HG03097 (cell line): ENCODE data around the gene SDHAF4.
"Not testable (repeated sequence)": the region's sequence is repeated elsewhere in the genome, so short reads cannot be mapped to it uniquely, and the experiment has no call there.

Experiments used
- ATAC-seq: cut with Tn5 transposase; IDR thresholded peaks from one replicate; pipeline ENCODE4 v1.9.1; 2021; ENCODE audit not compliant: unreplicated experiment, low FRiP score

Gene SDHAF4

DNA sequence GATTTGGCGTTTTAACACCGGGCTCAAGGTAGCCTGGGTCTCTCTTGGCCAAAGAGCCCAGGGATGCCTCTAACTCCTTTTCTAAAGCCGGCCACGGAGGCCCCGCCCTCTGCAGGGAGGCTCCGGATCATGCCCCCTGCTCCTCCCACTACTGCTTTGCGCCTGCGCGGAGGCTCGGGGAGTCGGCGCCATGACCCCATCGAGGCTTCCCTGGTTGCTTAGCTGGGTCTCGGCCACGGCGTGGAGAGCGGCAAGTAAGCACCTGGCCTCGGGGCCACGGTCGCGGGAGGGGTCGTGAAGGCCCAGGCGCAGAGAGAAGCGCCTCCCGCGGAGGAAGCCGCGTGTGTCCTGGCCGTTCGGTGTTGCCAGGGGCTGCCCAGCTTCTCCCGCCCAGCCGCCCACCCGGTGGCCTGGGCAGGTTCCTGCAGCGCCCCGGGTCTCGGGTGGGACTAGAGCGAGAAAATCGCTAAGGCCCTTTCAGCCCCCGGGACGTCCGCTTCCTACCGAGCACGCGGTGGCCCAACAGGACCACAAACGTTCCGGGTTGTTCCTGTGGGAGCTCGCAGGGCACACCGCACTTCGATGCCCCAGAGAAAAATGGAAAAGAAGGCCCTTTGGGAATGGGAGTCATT is at the start of gene SDHAF4:
TSS of gene SDHAF4 (plus strand) at position 180 of the 632 bp plus-strand sequence. CDS start at position 191, 11 bp downstream.
- ATAC-seq: peak; percentile 98

DNA sequence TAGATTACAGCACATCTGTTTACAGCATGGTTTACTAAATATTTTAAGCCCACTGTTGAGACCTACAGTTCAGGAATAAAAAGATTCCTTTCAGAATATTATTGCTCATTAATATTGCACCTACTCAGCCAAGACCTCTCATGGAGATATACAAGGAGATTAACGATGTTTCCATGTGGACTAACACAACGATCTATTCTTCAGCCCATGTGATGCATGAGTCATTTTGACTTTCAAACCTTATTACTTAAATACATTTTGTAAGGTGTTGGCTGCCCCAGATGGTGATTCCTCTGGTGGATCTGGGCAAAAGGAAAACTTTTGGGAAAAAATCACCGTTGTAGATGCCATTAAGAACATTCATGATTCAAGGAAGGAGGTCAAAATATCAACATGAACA is 48.0 kb upstream of the SDHAF4 start:
- ATAC-seq: no peak

DNA sequence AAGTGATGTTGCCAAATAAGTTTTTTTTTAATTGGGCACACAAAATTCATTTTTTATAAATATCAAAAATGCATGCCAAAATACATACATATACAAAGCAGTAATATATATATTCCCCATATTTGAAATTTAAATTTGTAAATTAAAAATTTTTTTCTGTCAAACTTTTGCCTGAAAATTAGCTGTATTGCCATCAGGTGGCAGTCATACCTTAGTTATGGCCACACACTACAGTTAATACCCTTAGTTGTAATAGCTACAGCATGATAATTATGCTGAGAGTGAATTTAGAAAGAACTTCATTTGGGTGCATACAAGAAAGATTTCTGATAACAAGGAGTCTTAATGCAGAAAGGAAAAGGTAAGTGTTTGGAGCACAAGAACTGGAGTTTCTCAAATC is 46.2 kb upstream of the SDHAF4 start:
- no peak for ATAC-seq

DNA sequence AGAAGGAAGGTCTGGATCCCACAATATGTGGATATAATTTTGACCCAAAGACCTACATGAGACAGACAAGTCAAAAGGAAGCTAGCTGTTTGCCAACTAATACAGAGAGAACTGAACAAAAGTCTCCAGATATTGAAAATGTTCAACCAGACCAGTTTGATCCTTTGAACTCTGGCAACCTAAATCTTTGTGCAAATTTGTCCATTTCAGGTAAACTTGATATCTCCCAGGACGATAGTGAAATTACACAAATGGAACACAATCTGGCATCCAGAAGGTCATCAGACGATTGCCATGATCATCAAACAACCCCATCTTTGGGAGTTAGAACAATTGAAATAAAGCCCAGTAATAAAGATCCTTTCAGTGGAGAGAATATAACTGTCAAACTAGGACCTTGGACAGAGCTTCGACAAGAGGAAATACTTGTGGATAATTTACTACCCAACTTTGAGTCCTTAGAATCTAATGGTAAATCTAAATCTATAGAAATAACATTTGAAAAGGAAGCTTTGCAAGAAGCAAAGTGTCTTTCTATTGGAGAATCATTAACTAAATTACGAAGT is 41.9 kb upstream of the SDHAF4 start:
- no peak for ATAC-seq

- no peak for ATAC-seq
These were observed 39.5 kb upstream of the SDHAF4 start for GRCh38 chr6:70527071-70527737.

DNA sequence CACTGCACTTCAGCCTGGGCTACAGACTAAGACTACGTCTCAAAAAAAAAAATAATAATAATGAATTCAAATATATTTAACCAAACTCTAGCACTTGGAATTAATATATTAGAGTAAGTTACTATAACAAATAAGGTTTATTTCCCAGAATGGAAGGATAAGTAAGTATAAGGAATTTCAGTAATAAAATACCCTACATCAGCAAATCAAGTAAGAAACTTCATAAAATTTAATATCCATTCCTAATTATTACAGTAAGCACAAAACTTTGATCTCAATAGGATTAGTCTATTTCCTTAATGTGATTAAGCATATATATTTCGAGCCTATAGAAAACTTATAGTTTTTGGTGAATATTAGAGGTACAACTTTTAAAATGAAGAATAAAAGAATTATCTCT is 36.7 kb upstream of the SDHAF4 start:
- ATAC-seq: no peak

GRCh38 chr6:70531133-70531532 is 35.6 kb upstream of the SDHAF4 start:
- ATAC-seq: no peak

GRCh38 chr6:70537266-70537665 is 29.5 kb upstream of the SDHAF4 start:
- ATAC-seq: no peak

- ATAC-seq: peak; percentile 54
These were observed 28.4 kb upstream of the SDHAF4 start for GRCh38 chr6:70538376-70538775.

DNA sequence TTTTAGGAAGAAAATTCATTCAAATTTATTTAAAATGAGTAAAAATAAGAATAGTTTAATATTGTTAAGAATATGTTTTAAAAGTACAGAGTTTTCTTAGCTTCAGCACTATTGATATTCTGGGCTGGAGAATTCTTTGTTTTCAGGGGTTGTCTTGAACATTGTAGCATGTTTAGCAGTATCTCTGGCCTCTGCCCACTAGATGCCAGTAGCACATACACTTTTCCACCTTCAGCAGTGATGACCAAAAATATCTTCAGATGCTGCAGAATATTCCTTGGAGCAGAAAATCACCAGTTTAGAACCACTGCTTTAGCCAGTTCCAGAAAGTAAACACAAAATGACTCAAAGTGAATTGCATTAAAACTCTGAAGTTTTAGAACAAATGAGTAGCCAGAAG is 19.4 kb upstream of the SDHAF4 start:
- ATAC-seq: no peak

DNA sequence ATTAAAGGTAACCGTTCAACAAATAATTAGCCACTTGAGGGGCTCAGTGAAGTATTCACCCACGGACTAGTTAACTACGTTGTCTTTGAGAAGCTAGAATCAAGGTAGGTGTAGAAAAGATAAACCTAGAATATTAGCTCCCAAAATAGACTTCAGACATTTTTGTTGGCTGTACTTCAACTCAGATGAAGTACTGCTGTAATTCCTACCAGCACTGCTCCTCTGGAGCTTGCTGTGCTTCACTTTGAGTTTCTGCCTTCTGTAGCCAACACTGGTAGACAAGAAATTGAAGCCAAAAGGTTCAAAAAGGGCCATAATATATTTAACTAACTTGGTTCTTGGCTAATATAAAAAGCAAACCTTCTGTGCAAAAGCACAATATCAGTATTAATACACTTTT is 18.8 kb upstream of the SDHAF4 start:
- ATAC-seq: no peak

GRCh38 chr6:70549327-70549726 is 17.4 kb upstream of the SDHAF4 start:
- ATAC-seq: no peak

DNA sequence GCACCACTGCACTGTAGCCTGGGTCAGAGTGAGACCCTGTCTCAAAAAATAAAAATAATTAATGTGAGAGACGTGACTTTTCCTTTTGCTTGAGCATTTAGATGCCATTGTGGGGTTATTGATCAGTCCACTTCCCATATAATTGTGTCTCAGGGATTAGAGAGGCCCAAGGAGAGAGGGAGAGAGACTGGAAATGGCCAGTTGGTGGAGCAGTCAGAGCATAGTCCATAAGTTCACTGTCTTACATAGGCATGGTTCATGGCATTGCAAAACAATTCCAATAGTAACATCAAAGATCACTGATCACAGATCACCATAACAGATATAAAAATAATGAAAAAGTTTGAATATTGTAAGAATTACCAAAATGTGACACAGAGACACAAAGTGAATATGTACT is 15.2 kb upstream of the SDHAF4 start:
- no peak for ATAC-seq

DNA sequence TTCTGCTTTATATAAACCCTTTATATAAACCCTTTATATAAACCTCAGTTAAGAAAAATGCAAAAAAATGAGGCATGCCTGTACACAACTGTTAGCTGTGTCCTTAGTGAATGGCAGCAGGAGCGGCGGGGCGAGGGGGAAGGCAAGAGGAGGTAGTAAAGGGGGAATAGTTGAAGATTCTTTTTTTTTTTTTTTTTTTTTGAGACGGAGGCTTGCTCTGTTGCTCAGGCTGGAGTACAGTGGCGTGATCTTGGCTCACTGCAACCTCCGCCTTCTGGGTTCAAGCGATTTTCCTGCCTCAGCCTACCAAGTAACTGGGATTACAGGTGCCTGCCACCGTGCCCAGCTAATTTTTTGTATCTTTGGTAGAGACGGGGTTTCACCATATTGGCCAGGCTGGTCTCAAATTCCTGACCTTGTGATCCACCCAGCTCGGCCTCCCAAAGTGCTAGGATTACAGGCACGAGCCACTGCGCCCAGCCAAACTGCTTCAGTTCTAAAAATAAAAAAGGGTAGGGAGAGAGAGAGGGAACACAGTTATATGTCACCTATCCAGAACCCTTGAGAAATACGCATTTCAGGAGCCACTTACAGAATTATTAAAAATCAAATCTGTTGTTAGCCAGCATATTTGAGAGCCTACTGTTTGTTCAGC is 14.3 kb upstream of the SDHAF4 start:
- ATAC-seq: not testable (repeated sequence)

DNA sequence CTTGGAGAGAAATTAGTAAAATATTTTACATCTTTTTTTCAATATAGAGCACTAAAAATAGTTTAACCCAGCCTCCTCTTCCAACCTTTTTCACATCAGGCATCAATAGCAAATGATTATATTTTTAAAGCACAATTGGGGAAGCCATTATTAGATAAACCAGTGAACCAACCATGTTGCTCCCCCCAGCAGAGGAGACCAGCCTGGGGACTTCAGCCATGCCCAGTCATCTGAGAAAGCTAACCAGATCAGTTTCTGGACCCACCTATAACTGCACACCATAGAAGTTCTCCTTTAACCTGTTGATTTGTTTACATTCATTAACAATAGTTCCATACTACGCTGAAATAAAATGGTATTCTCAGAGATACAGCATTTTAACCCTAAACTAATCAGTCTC is 13.8 kb upstream of the SDHAF4 start:
- no peak for ATAC-seq

DNA sequence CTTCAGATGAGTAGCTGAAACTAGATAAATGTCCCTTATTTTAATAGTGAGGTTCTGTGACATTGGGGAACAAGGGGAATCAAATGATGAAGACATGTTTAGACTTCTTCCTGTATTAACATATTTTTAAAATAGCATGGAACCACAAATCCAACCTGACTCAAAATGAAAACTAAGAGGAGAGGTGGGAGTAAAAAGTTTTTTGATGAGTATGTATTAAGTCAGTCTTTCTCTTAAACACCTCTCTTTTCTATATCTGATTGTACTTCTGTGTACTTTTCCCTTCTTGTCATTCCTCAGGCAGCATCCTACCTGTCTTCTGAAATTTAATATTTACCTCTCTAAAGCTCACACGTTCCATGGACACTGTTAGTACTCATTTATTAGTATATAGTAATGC is 8.7 kb upstream of the SDHAF4 start:
- ATAC-seq: no peak

DNA sequence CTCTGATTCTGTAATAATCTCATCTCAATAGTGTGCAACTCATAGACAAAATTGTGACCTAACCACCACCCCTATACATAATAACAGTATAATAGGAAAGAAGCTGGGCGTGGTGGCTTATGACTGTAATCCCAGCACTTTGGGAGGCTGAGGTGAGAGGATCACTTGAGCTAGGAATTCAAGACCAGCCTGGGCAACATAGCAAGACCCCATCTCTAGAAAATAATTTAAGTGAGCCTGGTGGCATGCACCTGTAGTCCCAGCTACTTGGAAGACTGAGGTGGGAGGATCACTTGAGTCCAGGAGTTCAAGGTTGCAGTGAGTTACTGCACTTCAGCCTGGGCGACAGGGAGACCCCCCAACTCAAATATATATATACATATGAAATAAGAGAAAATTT is 4.3 kb upstream of the SDHAF4 start:
- not testable (repeated sequence) for ATAC-seq

- no peak for ATAC-seq
These were observed 3.2 kb upstream of the SDHAF4 start for GRCh38 chr6:70563530-70563929.

DNA sequence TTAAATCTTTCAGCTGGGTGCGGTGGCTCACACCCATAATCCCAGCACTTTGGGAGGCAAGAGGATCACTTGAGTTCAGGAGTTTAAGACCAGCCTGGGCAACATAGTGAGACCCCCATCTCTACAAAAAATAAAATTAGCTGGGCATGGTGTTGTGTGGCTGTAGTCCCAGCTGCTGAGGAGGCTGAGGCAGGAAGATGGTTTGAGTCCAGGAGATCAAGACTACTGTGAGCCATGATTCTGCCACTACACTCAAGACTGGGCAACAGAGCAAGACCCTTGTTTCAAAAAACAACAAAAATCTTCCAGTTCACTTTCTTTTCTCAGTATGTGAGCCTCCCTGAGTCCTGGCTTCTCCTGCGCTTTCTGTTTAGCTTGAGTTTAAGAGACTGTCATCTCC is 7.9 kb downstream of the SDHAF4 start:
- ATAC-seq: no peak

DNA sequence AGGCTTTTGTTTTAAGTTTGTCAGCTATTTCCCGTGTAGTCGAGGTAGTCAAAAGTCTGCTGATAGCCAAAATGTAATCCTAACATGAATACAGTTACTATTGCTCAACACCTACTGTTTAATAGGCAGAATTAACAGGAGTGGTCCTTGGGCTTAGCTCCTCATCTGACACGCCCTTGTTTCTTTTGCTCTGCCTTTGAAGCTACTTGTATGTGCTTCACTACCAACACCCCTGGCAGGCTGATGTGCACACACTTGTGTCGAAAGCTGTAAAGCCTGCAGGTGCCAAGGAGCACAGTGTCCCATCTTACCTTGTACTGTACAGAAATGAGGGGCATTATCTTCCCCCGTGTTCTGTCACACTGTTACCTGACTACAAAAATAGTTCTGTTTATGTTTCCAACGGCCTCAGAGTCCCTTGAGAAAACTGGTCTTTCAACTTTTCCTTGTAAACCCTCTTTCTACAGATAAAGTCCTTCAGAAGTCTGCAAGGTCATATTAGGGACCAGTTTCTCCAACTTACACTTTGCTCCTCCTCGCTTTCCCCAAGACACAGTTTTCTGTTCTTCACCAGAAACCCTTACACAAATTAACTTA is 9.3 kb downstream of the SDHAF4 start:
- ATAC-seq: no peak

- ATAC-seq: peak; percentile 92
These were observed 19.4 kb downstream of the SDHAF4 start for GRCh38 chr6:70586114-70586513.
